ENCODE data around the gene NUP188. TPM values are rescaled to one million over a fixed set of nuclear protein-coding genes. Genes with fewer than 3 reads are reported as not detected.

Gene NUP188
- total and polyA plus RNA-seq, 2 experiments from 2014 or later, result 28.1 TPM

GRCh38 chr9:129036923-129037766, 89.6 kb downstream of the NUP188 start:
- 17% methylated on average over 29 of the region's 32 CpGs for WGBS (ENCODE audit: low lambda C conversion rate, missing lambda C conversion rate)
- Histone ChIP-seq H3K27ac (peak overlapping the region; percentile 62), H3K9me2 (replicated peaks; ENCODE audit: insufficient read depth) (no peaks in the 10 kb centered on the region), H3K27me3 (no peaks in the 10 kb centered on the region), H3K9me3 (ENCODE audit: low read depth) (no peaks in the 10 kb centered on the region), H3K79me2 (peaks cover 39% of the 10 kb centered on the region), H3K4me2 (peak overlapping the region; percentile 97), H3K36me3 (replicated peaks; ENCODE audit: insufficient read depth, low read depth) (no peaks in the 10 kb centered on the region), H2AFZ (peak overlapping the region; percentile 77), H4K20me1 (ENCODE audit: insufficient read depth, poor library complexity, severe bottlenecking) (no peaks in the 10 kb centered on the region), H3K4me1 (ENCODE audit: insufficient read depth) (peaks cover 16% of the 10 kb centered on the region), H3K4me3 (peak overlapping the region; percentile 67)
- DNase-seq (ENCODE audit: low spot score), result peak; percentile 11
- TF ChIP-seq EZH2phosphoT487 (IDR thresholded peaks at IDR 0.05; ENCODE audit: low read depth, severe bottlenecking, unreplicated experiment) (no peak), EZH2 (IDR thresholded peaks at IDR 0.05; ENCODE audit: borderline replicate concordance) (no peak)
- TF ChIP-seq, protein P1, sequence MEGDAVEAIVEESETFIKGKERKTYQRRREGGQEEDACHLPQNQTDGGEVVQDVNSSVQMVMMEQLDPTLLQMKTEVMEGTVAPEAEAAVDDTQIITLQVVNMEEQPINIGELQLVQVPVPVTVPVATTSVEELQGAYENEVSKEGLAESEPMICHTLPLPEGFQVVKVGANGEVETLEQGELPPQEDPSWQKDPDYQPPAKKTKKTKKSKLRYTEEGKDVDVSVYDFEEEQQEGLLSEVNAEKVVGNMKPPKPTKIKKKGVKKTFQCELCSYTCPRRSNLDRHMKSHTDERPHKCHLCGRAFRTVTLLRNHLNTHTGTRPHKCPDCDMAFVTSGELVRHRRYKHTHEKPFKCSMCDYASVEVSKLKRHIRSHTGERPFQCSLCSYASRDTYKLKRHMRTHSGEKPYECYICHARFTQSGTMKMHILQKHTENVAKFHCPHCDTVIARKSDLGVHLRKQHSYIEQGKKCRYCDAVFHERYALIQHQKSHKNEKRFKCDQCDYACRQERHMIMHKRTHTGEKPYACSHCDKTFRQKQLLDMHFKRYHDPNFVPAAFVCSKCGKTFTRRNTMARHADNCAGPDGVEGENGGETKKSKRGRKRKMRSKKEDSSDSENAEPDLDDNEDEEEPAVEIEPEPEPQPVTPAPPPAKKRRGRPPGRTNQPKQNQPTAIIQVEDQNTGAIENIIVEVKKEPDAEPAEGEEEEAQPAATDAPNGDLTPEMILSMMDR (IDR thresholded peaks at IDR 0.05; ENCODE audit: poor library complexity), result no peak

DNA sequence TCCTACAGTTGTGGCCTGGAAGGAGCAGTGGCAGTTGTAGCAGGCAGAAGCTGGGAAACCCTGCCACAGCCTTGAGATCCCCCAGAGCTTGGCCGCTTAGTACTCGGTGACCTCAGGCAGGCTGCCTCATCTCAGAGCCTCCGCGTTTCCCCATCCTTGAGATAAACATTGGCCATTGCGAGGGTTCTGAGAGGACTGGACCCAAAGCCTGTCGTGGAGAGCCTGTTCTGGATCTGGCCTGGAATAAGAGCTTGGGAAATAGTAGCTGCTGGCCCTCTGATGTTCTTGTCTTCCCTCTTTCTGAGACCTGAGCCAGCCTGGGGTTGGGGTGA, 90.2 kb downstream of the NUP188 start:
- WGBS (ENCODE audit: low lambda C conversion rate, missing lambda C conversion rate), result 81% methylated on average over 6 of the region's 6 CpGs
- TF ChIP-seq EZH2 (IDR thresholded peaks at IDR 0.05; ENCODE audit: borderline replicate concordance), result no peak
- no peak for TF ChIP-seq EZH2phosphoT487 (IDR thresholded peaks at IDR 0.05; ENCODE audit: low read depth, severe bottlenecking, unreplicated experiment)
- TF ChIP-seq, protein P1 (IDR thresholded peaks at IDR 0.05; ENCODE audit: poor library complexity), result no peak
- H3K4me3 ChIP-seq, result no peak overlapping the region
- H2AFZ ChIP-seq, result no peak overlapping the region
- peaks cover 39% of the 10 kb centered on the region for H3K79me2 ChIP-seq
- H4K20me1 ChIP-seq (ENCODE audit: insufficient read depth, poor library complexity, severe bottlenecking), result no peaks in the 10 kb centered on the region
- peaks cover 16% of the 10 kb centered on the region for H3K4me1 ChIP-seq (ENCODE audit: insufficient read depth)
- peak overlapping the region; percentile 97 for H3K4me2 ChIP-seq
- no peaks in the 10 kb centered on the region for H3K9me2 ChIP-seq (replicated peaks; ENCODE audit: insufficient read depth)
- H3K36me3 ChIP-seq (replicated peaks; ENCODE audit: insufficient read depth, low read depth), result no peaks in the 10 kb centered on the region
- no peak for DNase-seq (ENCODE audit: low spot score)
- H3K27me3 ChIP-seq, result no peaks in the 10 kb centered on the region
- H3K27ac ChIP-seq, result no peak overlapping the region
- H3K9me3 ChIP-seq (ENCODE audit: low read depth), result no peaks in the 10 kb centered on the region

DNA sequence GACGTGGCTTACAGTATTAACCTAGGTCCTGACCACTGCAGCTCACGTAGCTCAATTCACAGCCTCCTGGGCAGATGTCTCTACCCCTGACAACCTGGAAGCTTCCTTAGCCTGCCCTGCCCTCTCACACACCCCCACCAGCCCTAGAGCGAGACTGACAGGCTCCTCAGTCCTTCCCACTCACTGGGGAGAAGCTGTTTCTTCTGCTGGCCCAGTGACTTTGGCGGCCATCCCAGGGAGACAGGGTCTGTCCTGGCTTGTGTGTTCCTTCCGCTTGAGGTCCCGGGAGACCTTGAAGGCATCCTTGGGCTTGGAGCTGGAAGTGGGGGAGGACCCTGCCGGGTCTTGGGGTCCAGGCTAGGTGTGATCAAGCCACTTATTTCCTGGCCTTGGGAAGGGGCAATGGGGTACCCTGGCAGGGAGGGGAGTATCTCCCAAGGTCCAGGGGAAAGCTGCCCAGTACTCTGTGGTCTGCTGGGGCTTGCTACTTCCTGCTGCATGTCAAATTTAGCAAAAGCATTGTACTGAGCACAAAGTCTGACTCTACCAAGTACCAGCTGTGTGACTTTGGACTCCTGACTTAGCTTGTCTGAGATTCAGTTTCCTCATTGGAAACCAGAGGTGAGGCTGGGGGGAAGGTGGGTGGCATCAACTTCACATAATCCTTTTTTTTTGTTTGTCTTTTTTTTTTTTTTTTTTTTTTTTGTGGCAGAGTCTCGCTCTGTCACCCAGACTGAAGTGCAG, 90.8 kb downstream of the NUP188 start:
- Histone ChIP-seq H3K4me1 (ENCODE audit: insufficient read depth) (peaks cover 16% of the 10 kb centered on the region), H3K9me3 (ENCODE audit: low read depth) (no peaks in the 10 kb centered on the region), H3K27me3 (no peaks in the 10 kb centered on the region), H3K4me3 (no peak overlapping the region), H3K79me2 (peaks cover 39% of the 10 kb centered on the region), H2AFZ (no peak overlapping the region), H3K4me2 (peak overlapping the region; percentile 97), H3K36me3 (replicated peaks; ENCODE audit: insufficient read depth, low read depth) (no peaks in the 10 kb centered on the region), H3K9me2 (replicated peaks; ENCODE audit: insufficient read depth) (no peaks in the 10 kb centered on the region), H3K27ac (no peak overlapping the region), H4K20me1 (ENCODE audit: insufficient read depth, poor library complexity, severe bottlenecking) (no peaks in the 10 kb centered on the region)
- TF ChIP-seq, protein P1 (IDR thresholded peaks at IDR 0.05; ENCODE audit: poor library complexity), result no peak
- TF ChIP-seq EZH2phosphoT487 (IDR thresholded peaks at IDR 0.05; ENCODE audit: low read depth, severe bottlenecking, unreplicated experiment) (no peak), EZH2 (IDR thresholded peaks at IDR 0.05; ENCODE audit: borderline replicate concordance) (no peak)
- no peak for DNase-seq (ENCODE audit: low spot score)
- WGBS (ENCODE audit: low lambda C conversion rate, missing lambda C conversion rate), result 93% methylated on average over 8 of the region's 8 CpGs

Measured in hepatocyte (in vitro differentiated cells).